Measurements from ENCODE around the gene MOB3A.

GRCh38 chr19:2109046-2109864 lies 13.1 kb upstream of the MOB3A start:
- TF ChIP-seq CTCF (IDR thresholded peaks at IDR 0.05; ENCODE audit: control extremely low read depth in 1 of 3, insufficient read depth in 1 of 3, low read depth in 1 of 3, low read length in 3 of 3) (no peak), SP4 (IDR thresholded peaks at IDR 0.05; ENCODE audit: low read length) (no peak), POLR2AphosphoS5 (IDR thresholded peaks at IDR 0.05; ENCODE audit: low read depth, low read length) (no peak)

Data from H1 (cell line).